ES-I3 (cell line): ENCODE results near the gene SIAE.
A peak's percentile ranks its signal among the peaks of the same experiment; 100 is the strongest.

Source experiments
- H3K36me3 ChIP-seq: 2 replicates; pipeline ENCODE4 v1.6.1; 2013; ENCODE audit warnings: mild to moderate bottlenecking, low read length, control low read depth, moderate library complexity; ENCODE audit not compliant: insufficient read depth
- H3K4me1 ChIP-seq: 2 replicates; pipeline ENCODE4 v1.6.1; 2013; ENCODE audit warnings: mild to moderate bottlenecking, control low read depth, low read length; ENCODE audit not compliant: insufficient read depth
- H3K9ac ChIP-seq: 2 replicates; pipeline ENCODE4 v1.6.1; 2013; ENCODE audit warnings: low read depth, mild to moderate bottlenecking, low read length, moderate library complexity
- H3K9me3 ChIP-seq: 2 replicates; pipeline ENCODE4 v1.6.1; 2013; ENCODE audit warnings: mild to moderate bottlenecking, low read length, moderate library complexity; ENCODE audit not compliant: control insufficient read depth, insufficient read depth

The SIAE gene

DNA sequence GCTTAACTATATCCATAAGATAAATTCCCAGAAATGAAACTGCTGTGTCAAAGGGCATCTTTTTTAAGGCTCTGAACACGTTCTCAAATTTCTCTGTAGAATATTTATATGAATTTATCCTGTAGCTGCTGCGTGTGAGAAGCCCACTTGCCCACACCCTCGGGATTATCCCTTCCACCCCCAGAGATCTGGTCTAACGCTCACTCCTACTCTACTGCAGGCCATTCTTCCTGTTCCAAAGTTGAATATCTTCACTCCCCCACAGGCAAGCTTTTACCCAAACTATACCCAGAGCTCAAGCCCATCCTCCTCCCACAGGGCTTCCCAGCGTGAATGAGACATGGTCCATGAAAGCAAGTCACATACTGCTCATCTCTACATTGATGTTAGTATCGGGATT lies 24.9 kb downstream of the SIAE start:
- H3K9me3 ChIP-seq: no peaks in the 10 kb centered on the region; the same call in 1 of the 2 replicates
- H3K4me1 ChIP-seq: no peaks in the 10 kb centered on the region; the same call in 1 of the 2 replicates
- H3K9ac ChIP-seq: no peak overlapping the region
- H3K36me3 ChIP-seq: no peaks in the 10 kb centered on the region

- Histone ChIP-seq H3K9me3 (no peaks in the 10 kb centered on the region), H3K36me3 (no peaks in the 10 kb centered on the region), H3K9ac (no peak overlapping the region), H3K4me1 (no peaks in the 10 kb centered on the region; the same call in 1 of the 2 replicates)
These were observed 27.4 kb downstream of the SIAE start for GRCh38 chr11:124646148-124646547.

- no peaks in the 10 kb centered on the region; the same call in 1 of the 2 replicates for H3K4me1 ChIP-seq
These were observed 28.9 kb downstream of the SIAE start for GRCh38 chr11:124644426-124645280.

GRCh38 chr11:124643605-124644425 lies 29.7 kb downstream of the SIAE start:
- Histone ChIP-seq H3K4me1 (no peaks in the 10 kb centered on the region; the same call in 1 of the 2 replicates), H3K9ac (no peak overlapping the region), H3K9me3 (no peaks in the 10 kb centered on the region), H3K36me3 (no peaks in the 10 kb centered on the region)

More at GRCh38 chr11:124644426-124645280, 28.9 kb downstream of the SIAE start:
- no peaks in the 10 kb centered on the region for H3K36me3 ChIP-seq
- H3K9ac ChIP-seq: peak overlapping the region; percentile 39; the same call in 1 of the 2 replicates
- no peaks in the 10 kb centered on the region for H3K9me3 ChIP-seq

DNA sequence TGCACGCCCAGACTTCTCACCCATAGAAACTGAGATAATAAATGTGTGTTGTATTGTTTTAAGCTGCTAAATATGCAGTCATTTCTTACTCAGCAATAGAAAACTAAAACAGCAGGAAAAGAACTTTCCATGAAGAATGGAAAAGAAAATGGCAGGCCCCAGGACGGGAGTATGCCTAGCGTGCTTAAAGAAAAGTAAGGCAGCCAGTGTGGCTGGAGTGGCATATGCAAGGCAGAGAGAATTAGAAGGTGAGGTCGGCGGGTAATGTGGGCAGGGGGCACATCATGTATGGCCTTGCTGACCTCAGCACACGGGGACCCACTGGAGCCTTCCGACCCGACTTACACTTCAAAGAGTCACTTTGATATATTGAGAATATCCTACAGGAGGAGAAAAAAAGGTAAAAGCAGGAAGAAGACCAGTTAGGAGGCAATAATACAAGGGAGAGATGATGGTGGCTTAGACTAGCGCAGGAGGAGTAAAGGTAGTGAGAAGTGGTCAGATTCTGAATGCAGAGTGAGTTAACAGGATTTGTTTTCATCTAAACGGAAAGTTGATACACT lies 30.4 kb downstream of the SIAE start:
- Histone ChIP-seq H3K36me3 (no peaks in the 10 kb centered on the region; the same call in 1 of the 2 replicates), H3K9ac (no peak overlapping the region), H3K9me3 (no peaks in the 10 kb centered on the region), H3K4me1 (no peaks in the 10 kb centered on the region; the same call in 1 of the 2 replicates)

- Histone ChIP-seq H3K36me3 (no peaks in the 10 kb centered on the region; the same call in 1 of the 2 replicates), H3K4me1 (no peaks in the 10 kb centered on the region; the same call in 1 of the 2 replicates), H3K9me3 (no peaks in the 10 kb centered on the region), H3K9ac (no peak overlapping the region)
These were observed 30.9 kb downstream of the SIAE start for GRCh38 chr11:124642628-124643027.

- H3K36me3 ChIP-seq: no peaks in the 10 kb centered on the region; the same call in 1 of the 2 replicates
- no peak overlapping the region for H3K9ac ChIP-seq
- H3K9me3 ChIP-seq: no peaks in the 10 kb centered on the region
These were observed 32.9 kb downstream of the SIAE start for GRCh38 chr11:124640666-124641065.

GRCh38 chr11:124639186-124639585 lies 34.4 kb downstream of the SIAE start:
- no peaks in the 10 kb centered on the region for H3K4me1 ChIP-seq
- no peaks in the 10 kb centered on the region for H3K9me3 ChIP-seq
- H3K9ac ChIP-seq: no peak overlapping the region
- H3K36me3 ChIP-seq: no peaks in the 10 kb centered on the region; the same call in 1 of the 2 replicates

More at GRCh38 chr11:124640666-124641065, 32.9 kb downstream of the SIAE start:
- no peaks in the 10 kb centered on the region; the same call in 1 of the 2 replicates for H3K4me1 ChIP-seq

DNA sequence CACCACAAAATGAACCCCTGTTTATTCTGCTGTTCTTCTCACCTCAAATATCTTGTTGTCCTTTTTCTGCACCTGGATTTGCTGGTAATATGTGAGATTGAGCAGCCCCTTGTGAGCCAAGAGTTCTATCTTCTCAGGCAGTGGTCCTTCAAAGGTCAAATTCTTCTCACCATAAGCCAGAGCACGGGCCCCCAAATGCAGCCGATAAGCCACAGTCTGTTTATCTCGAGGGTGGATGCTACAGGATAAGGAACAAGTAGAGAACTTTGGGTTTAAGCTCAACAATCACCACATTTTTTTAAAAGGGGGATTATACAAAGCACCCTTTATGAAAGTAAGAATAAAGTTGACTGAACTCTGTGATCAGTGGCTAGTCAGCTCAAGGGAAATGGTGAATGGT lies 35.0 kb downstream of the SIAE start:
- Histone ChIP-seq H3K9ac (no peak overlapping the region), H3K36me3 (no peaks in the 10 kb centered on the region; the same call in 1 of the 2 replicates), H3K4me1 (no peaks in the 10 kb centered on the region), H3K9me3 (no peaks in the 10 kb centered on the region)

DNA sequence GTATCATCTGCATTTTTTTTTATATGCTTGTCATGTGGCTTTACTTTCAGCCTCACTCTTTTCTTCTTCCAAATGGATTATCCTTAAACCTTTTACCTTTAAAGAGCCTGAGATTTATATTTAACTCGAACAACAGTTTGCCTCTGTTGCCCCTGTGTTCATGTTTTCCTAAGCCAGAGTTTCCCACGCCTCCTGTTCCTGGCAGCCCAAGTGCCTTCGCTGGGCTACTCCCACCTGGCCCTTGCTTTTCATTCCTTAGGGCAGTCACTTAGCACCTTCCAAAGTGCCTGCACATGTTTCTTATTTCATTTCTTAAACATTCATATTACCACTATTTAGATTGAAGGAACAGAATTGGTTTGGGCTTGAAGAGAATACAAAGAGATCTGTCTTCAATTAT lies 37.6 kb downstream of the SIAE start:
- no peaks in the 10 kb centered on the region for H3K4me1 ChIP-seq
- peaks cover 20% of the 10 kb centered on the region for H3K36me3 ChIP-seq
- no peak overlapping the region for H3K9ac ChIP-seq
- no peaks in the 10 kb centered on the region for H3K9me3 ChIP-seq

GRCh38 chr11:124633355-124633754 lies 40.2 kb downstream of the SIAE start:
- Histone ChIP-seq H3K9ac (no peak overlapping the region), H3K9me3 (no peaks in the 10 kb centered on the region), H3K36me3 (peaks cover 21% of the 10 kb centered on the region), H3K4me1 (no peaks in the 10 kb centered on the region)

- Histone ChIP-seq H3K9ac (no peak overlapping the region), H3K9me3 (no peaks in the 10 kb centered on the region), H3K36me3 (peaks cover 35% of the 10 kb centered on the region), H3K4me1 (no peaks in the 10 kb centered on the region)
These were observed 43.6 kb downstream of the SIAE start for GRCh38 chr11:124629961-124630360.

GRCh38 chr11:124627546-124627945 lies 46.0 kb downstream of the SIAE start:
- Histone ChIP-seq H3K4me1 (peaks cover 3% of the 10 kb centered on the region; the same call in 1 of the 2 replicates), H3K36me3 (peaks cover 30% of the 10 kb centered on the region), H3K9me3 (no peaks in the 10 kb centered on the region), H3K9ac (no peak overlapping the region)

- no peak overlapping the region for H3K9ac ChIP-seq
- peaks cover 14% of the 10 kb centered on the region for H3K36me3 ChIP-seq
- H3K9me3 ChIP-seq: no peaks in the 10 kb centered on the region
- peaks cover 3% of the 10 kb centered on the region; the same call in 1 of the 2 replicates for H3K4me1 ChIP-seq
These were observed 47.9 kb downstream of the SIAE start for GRCh38 chr11:124625504-124626168.
